ENCODE results near the gene TPH1. TPM values are rescaled to one million over a fixed set of nuclear protein-coding genes. Genes with fewer than 3 reads are reported as not detected.
A peak's percentile ranks its signal among the peaks of the same experiment; 100 is the strongest.

The TPH1 gene
- total RNA-seq (2013; cell fraction: nucleolus; rRNA removed): 1.4 and 2.4 TPM in 2 replicates
- 0.27 and 0.34 TPM in 2 replicates for total RNA-seq (2014; rRNA removed)
- 0.32 and 0.36 TPM in 2 replicates for total RNA-seq (2014; rRNA removed; fragmentation: Illumina TruSeq; extraction: Trizol)
- 0.23 and 0.27 TPM in 2 replicates for total RNA-seq (2021)
- 0.13 TPM for polyA plus RNA-seq (2011; ENCODE audit: low read depth)
- polyA plus RNA-seq (2011; rRNA removed): 0.72 and 1.2 TPM in 2 replicates
- polyA plus RNA-seq (2011; cell fraction: cytosol; rRNA removed): 0.13 and 0.22 TPM in 2 replicates
- 2.1 and 2.9 TPM in 2 replicates for polyA plus RNA-seq (2011; cell fraction: nucleus; rRNA removed)
- polyA plus RNA-seq (2012): 0.18 and 0.25 TPM in 2 replicates
- 0.76 and 0.82 TPM in 2 replicates for polyA plus RNA-seq (2014; fragmentation: Illumina TruSeq; extraction: Trizol)
- polyA plus RNA-seq (2014; fragmentation: Nextera tagmentation; extraction: Ambion mirVana): under 1 TPM; 0.05 to 0.26 TPM
- 0.24 and 0.69 TPM in 2 replicates for polyA plus RNA-seq (2014; rRNA removed)
- under 1 TPM; 0.23 to 0.32 TPM for polyA plus RNA-seq (2016; fragmentation: Nextera tagmentation; extraction: Ambion mirVana)
- 0.22 and 0.41 TPM in 2 replicates for polyA minus RNA-seq (2011; rRNA and poly(A)+ RNA removed)
- not detected in 2 replicates for polyA minus RNA-seq (2011; cell fraction: cytosol; rRNA and poly(A)+ RNA removed)
- polyA minus RNA-seq (2011; cell fraction: nucleus; rRNA and poly(A)+ RNA removed): 0.48 and 0.86 TPM in 2 replicates
- percentile 32 among the genes with signal in this experiment for Bru-seq, nascent RNA
- percentile 38 among the genes with signal in this experiment for BruChase-seq, experiment 1, labeled RNA remaining after a 6-hour chase
- BruChase-seq, experiment 2, labeled RNA remaining after a 2-hour chase: percentile 35 among the genes with signal in this experiment
- long read RNA-seq, experiment 1: 0 reads
- long read RNA-seq, experiment 2: 0 reads

GRCh38 chr11:18046116-18046777 is at the start of gene TPH1:
TSS of gene TPH1 (minus strand) at chr11:18046269. CDS start at chr11:18040762, 5,507 bp downstream.
- no peaks in the 10 kb centered on the region for H3K4me1 ChIP-seq (ENCODE audit: control insufficient read depth, insufficient read depth, low read length)
- H3K4me3 ChIP-seq: no peak within 1 kb of the TSS
- WGBS (ENCODE audit: insufficient coverage, insufficient replicate concordance, low lambda C conversion rate, missing lambda C conversion rate): 76% methylated on average over 30 of the region's 36 CpGs
- ChIA-PET POLR2A (no interaction called here), CTCF (interaction anchor here (1.2 kb wide), 1 partner anchor 17 kb away, joined by 3 read pairs; no protein-coding TSS in a partner anchor), SMC1A (ENCODE audit: uncharacterized antibody, unreplicated experiment) (no interaction called here), RAD21 (ENCODE audit: unreplicated experiment) (no interaction called here)
- in situ Hi-C loops (cut with MboI) (no loop called here), intact Hi-C loops (cut with micrococcal nuclease; ENCODE audit: unreplicated experiment) (no loop called here)
- no peaks in the 10 kb centered on the region; a peak in 2 of 4 replicates for H3K27me3 ChIP-seq (replicated peaks in 1 of 2; ENCODE audit: control insufficient read depth in 2 of 2, insufficient read depth in 2 of 2, low read length in 1 of 2)
- H3K4me2 ChIP-seq (ENCODE audit: control insufficient read depth, insufficient read depth): no peak within 1 kb of the TSS
- BruUV-seq (replicated peaks): no TSS peak
- no peaks in the 10 kb centered on the region for H3K36me3 ChIP-seq (ENCODE audit: control insufficient read depth in 2 of 2, insufficient read depth in 2 of 2, low read length in 1 of 2)
- ATAC-seq (peak; percentile 52), DNase-seq (ENCODE audit: low read depth, low spot score) (no peak), FAIRE-seq (no peak)
- no peak within 1 kb of the TSS for H2AFZ ChIP-seq (ENCODE audit: control insufficient read depth, low read depth, low read length)
- H3K9me3 ChIP-seq (replicated peaks; ENCODE audit: control insufficient read depth, insufficient read depth, low read length): no peaks in the 10 kb centered on the region
- no peak within 1 kb of the TSS for H3K9ac ChIP-seq (ENCODE audit: control insufficient read depth, insufficient read depth, low read length)
- H3K27ac ChIP-seq (ENCODE audit: control insufficient read depth, insufficient read depth): no peak within 1 kb of the TSS
- H4K20me1 ChIP-seq (ENCODE audit: control insufficient read depth, insufficient read depth): no peaks in the 10 kb centered on the region
- H3K79me2 ChIP-seq (ENCODE audit: control insufficient read depth, insufficient read depth, low read length): no peaks in the 10 kb centered on the region
- TF ChIP-seq CBFB (IDR thresholded peaks at IDR 0.05; ENCODE audit: low read depth) (no peak), SMARCA5 (IDR thresholded peaks at IDR 0.05) (no peak), NR2C2 (IDR thresholded peaks at IDR 0.05; ENCODE audit: borderline replicate concordance, control insufficient read depth, insufficient read length, low read depth) (no peak), CTCF (IDR thresholded peaks at IDR 0.05 in 2 of 3, conservative IDR thresholded peaks at IDR 0.05 in 1 of 3; ENCODE audit: control insufficient read depth in 2 of 3, extremely low read depth in 1 of 3, insufficient read depth in 1 of 3, low read depth in 3 of 3, low read length in 3 of 3) (no peak), ZNF687 (IDR thresholded peaks at IDR 0.05) (no peak), EGR1 (IDR thresholded peaks at IDR 0.05; ENCODE audit: borderline replicate concordance in 1 of 2, low read depth in 2 of 2, low read length in 2 of 2) (no peak), KAT2A (conservative IDR thresholded peaks at IDR 0.05; ENCODE audit: control insufficient read depth, low read depth, low read length) (no peak), PAX8 (IDR thresholded peaks at IDR 0.05) (no peak), RFX5 (IDR thresholded peaks at IDR 0.05; ENCODE audit: low read depth, low read length) (no peak), POU2F2 (IDR thresholded peaks at IDR 0.05; ENCODE audit: borderline replicate concordance, low read depth, low read length) (no peak), SIX5 (IDR thresholded peaks at IDR 0.05; ENCODE audit: low read depth, low read length, severe bottlenecking) (no peak), TCF3 (IDR thresholded peaks at IDR 0.05; ENCODE audit: borderline replicate concordance, insufficient read depth, low read depth, low read length) (no peak)
